Fibroblast of upper back skin (primary cell): Measurements from ENCODE around the gene GNG7.
A peak's percentile ranks its signal among the peaks of the same experiment; 100 is the strongest.
"Not testable (repeated sequence)": the region's sequence is repeated elsewhere in the genome, so short reads cannot be mapped to it uniquely, and the experiment has no call there.

Source experiments
- DNase-seq: peaks from one replicate; pipeline ENCODE4 v3.0.0-alpha.2; 2013

Gene GNG7

GRCh38 chr19:2639999-2640398 lies 62.5 kb downstream of the GNG7 start:
- no peak for DNase-seq

DNA sequence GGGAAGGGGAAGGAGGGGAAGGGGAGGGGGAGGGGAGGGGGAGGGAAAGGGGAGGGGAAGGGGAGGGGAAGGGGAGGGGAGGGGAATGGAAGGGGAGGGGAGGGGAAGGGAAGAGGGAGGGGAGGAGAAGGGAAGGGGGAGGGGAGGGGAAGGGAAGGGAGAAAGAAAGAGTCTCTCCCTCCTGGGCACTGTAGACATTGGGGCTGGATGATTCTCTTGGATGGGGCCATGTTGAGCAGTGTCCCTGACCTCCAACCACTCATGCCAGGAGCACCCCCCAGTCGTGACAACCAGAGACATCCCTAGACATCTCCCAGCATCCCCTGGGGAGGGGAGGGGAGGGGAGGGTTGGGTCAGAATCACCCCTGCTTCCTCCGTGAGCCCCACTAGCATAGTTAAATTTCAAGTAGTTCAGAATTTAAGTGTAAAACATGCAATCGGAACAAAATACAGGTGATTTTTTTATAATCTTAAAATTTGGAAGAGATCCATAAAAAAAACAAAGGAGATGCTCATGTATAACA lies 64.0 kb downstream of the GNG7 start:
- DNase-seq, result no peak

- DNase-seq, result peak; percentile 35
These were observed 65.4 kb downstream of the GNG7 start for GRCh38 chr19:2636897-2637683.

- DNase-seq, result no peak
These were observed 66.2 kb downstream of the GNG7 start for GRCh38 chr19:2636141-2636896.

DNA sequence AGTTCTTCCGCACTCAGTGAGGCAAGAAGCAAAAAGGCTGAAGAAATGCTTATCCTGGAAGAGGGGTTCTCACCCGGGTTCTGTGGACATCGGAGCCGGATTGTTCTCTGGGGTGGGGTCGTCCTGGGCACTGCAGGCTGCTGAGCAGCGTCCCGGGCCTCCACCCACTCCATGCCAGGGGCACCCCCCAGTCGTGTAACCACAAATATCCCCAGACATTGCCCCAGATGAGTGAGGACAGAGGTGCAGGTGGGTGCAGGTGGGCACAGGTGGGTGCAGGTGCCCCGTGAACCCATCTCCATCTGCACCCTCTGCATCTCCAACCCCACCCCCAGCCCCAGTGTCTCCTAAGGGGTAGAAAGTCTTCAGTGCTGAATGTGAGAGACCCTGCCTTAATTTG lies 67.5 kb downstream of the GNG7 start:
- DNase-seq, result no peak

DNA sequence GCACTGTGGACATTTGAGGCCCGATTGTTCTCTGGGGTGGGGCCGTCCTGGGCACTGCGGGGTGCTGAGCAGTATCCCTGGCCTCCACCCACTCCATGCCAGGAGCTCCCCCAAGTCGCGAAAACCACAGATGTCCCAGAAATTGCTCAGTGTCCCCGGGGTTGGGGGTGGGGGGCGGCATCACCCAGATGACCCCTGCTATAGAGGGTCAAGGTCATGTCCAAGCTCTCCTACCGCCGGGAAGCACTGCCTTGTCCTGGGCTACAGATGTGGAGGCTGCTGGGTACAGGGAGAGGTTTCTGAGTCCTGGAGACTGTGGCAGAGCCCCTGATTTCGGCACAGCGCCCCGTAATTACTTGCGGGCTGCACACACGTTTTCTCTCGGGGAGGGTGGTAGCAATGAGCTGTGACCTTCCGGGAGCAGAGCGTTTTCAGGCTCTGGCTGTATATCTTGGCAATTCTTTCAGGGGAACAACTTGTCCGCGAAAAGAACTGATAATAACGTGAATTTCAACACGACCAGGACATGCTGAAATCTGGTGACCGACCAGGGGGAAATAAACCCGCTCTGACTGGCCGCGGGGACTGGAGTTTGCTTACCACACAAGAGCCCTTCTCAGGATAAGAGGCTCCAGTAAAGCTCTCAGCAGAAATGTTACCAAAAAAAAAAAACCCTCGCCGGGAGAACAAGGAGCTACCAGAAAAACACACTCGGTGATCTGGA lies 68.1 kb downstream of the GNG7 start:
- no peak for DNase-seq

DNA sequence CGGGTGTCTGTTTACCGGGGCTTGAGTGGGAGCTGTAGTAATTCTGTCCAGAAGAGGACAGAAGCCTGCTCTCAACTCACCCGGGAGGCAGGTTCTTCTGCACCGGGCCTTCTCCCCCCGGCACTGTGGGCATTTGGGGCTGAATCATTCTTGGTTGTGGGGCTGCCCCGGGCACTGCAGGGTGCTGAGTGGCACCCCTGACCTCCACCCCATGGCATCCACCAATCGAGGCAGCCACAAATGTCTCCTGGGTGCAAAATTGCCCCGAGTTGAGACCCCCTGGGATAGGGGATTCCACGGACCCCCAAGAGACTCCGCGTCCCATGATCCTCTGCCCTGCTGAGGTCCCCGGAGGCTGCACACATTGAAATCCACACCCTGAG lies 68.8 kb downstream of the GNG7 start:
- no peak for DNase-seq

- no peak for DNase-seq
These were observed 71.2 kb downstream of the GNG7 start for GRCh38 chr19:2631213-2631821.

GRCh38 chr19:2630352-2631001 lies 72.0 kb downstream of the GNG7 start:
- DNase-seq, result no peak

DNA sequence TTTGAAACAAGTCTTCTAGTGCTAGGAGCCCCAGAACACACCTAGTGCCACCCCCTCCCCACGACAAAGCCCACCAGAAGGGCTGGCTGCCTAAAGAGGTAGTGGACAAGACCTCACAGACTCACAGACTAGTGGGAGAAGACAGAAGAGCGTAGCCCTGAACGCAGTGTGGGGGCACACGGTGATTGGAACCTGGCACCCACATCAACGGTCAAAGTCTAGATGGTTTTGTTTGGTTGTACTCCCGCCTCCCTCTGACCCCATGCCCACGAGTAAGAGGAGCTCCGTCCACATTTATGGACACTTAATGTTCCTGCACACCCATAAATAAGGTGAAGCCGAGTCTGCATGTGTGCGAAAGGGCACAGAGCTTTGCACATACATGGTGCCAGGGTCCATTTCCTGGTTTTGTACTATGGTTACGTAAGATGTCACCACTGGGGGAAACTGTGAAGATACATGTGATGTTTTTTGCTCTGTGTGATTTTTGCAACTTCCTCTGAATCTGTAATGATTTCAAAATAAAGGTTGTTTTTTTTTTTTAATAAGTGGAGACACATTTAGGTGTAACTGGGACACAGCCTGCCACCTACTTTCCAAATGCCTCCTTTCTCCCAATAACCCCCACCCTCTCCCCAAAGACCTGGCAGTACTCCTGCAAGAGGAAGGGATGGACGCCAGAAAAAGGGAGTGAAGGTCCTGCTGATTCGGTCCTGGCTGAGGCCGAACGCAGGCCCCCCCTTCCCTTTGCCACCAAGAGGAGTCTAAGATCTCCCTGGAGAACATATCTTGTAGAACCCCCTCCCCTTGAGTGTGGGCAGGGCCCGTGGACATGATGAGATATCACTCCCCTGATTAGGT lies 72.8 kb downstream of the GNG7 start:
- DNase-seq, result no peak

DNA sequence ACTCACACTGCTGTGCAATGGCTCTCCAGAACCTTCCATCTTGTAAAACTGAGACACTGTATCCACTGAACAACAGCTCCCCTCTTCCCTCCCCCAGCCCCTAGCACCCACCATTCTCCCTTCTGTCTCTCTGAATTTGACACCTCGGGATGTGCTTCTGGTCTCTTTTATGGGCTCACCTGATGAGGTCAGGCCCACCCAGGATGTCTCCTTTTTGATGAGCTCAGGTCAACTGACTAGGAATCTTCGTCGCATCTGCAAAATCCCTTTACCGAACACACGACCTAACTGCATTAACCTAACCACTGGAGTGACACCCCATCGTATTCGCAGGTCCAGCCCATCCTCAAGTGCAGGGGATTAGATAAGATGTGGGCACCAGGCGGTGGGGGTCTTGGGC lies 73.9 kb downstream of the GNG7 start:
- no peak for DNase-seq

DNA sequence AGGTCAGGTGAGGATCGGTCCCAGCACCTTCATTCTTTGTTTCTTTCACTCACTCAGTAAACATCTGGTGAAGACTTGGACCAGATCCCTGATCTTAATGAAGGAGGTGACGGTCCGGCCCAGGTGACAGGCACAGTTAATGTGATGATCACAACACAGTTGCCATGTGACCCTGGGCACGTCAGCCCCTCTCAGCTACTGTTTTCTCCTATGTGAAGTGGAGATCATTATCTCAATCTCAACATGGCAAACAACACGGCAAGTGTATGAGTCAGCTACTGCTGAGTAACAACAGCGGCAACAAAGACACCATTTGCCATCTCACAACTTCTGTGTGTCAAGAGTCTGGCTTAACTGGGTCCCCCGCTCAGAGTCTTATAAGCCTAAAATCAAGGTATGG lies 74.6 kb downstream of the GNG7 start:
- no peak for DNase-seq

- peak; percentile 97 for DNase-seq
These were observed 75.1 kb downstream of the GNG7 start for GRCh38 chr19:2627319-2627829.

GRCh38 chr19:2625434-2625833 lies 77.1 kb downstream of the GNG7 start:
- no peak for DNase-seq

DNA sequence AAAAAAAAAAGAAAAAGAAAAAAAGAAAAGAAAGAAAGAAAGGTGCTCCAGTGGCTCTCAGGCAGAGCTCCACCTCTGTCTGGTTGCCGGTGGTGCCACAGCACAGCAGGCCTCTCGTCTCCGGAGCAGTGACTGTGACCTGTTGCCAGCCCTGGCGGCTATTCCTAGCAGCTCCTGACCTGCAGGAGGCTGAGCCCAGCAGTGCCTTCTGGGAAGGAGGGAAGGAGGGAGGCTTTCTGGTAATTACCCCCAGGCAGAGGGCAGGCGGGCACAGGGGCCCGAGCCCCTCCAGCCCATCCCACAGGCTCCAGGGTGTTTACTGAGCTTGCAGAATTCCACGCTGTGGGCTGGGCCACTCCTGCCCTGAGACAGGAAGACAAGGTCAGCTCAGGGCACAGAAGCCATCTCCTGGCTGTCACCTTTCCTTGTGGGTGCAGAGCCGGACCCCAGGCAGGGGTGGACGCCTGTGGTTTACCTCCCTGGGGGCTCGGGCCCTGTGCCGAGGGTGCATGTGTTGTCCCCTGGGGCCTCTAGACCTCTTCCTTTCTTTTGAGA lies 77.9 kb downstream of the GNG7 start:
- DNase-seq, result no peak

- DNase-seq, result no peak
These were observed 78.7 kb downstream of the GNG7 start for GRCh38 chr19:2623798-2624197.

DNA sequence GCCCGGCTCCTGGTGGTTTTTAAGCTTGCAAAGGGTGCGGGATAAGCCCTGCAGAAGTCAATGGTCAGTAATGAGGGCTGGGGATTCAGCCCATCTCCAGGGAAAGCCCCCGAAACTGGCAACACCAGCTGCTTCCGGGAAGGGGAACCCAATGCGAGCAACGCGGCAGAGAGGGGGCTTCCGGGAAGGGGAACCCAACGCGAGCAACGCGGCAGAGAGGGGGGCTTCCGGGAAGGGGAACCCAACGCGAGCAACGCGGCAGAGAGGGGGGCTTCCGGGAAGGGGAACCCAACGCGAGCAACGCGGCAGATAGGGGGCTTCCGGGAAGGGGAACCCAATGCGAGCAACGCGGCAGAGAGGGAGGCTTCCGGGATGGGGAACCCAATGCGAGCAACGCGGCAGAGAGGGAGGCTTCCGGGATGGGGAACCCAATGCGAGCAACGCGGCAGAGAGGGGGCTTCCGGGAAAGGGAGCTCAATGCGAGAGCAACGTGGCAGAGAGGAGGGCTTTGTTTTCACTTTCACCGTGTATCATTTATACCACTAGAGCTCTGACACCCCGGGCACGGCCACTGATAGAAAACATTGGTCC lies 80.0 kb downstream of the GNG7 start:
- not testable (repeated sequence) for DNase-seq

GRCh38 chr19:2619076-2619475 lies 83.4 kb downstream of the GNG7 start:
- DNase-seq, result no peak

DNA sequence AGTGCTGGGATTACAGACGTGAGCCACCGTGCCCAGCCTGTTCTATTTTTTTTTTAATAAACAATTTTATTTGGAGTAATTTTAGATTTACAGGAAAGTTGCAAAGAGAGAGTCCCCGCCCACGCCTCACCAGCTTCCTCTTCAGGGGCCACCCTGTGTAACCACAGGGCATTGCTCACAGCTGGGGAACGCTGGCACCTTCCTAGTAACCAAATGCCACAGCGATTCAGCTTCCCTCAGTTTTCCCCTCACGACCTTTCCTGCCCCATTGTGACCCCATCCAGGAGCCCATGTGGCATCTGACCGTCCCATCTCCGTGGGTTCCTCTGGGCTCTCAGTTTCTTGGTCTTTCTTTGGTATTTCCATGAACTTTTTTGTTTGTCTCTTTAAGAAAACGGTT lies 83.9 kb downstream of the GNG7 start:
- no peak for DNase-seq

DNA sequence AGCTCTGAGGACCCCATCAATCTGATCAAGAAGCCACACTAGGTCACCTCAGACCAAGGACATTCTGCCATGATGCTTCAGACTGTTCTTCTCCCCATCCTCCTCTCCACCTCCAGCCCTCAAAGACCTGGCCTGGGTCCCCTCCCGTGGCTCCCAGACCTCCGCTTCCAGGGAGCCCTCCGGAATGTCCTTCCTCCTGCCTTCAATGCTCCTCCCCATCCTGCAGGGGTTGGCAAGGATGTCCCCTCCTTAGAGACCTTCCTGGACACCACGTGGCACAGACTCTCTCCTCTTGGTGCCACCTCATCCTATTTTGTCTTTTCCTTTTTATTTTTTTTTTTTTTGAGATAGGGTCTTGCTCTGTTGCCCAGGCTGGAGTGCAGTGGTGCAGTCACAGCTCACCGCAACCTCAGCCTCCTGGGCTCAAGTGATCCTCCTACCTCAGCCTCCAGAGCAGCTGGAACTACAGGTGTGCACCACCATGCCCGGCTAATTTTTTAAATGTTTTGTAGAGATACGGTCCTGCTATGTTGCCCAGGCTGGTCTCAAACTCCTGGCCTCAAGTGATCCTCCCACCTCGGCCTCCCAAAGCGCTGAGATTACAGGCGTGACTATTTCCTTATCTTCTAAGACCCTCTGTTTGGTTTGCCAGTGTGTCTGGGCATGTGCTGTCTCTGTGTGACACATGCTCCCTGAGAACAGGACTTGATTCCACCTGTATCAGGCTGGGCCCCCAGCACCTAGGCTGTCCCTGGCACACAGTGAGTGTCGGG lies 84.9 kb downstream of the GNG7 start:
- DNase-seq, result no peak
